AG09309 (cell line): Measurements from ENCODE around the gene FERMT1.

Experiments used
- DNase-seq: peaks from one replicate; pipeline ENCODE4 v3.0.0-alpha.2; 2010; ENCODE audit warnings: low read depth
- H3K4me3 ChIP-seq: 2 replicates; pipeline ENCODE4 v1.5.1; 2011; ENCODE audit warnings: mild to moderate bottlenecking, low read depth, low read length, moderate library complexity; ENCODE audit not compliant: control insufficient read depth
- TF ChIP-seq, protein P1 (sequence below): IDR thresholded peaks from 2 replicates; pipeline ENCODE4 v1.5.1; 2011; ENCODE audit warnings: mild to moderate bottlenecking, low read depth, low read length, inconsistent platforms; ENCODE audit not compliant: insufficient read depth, control insufficient read depth; ENCODE audit errors: missing control alignments

Gene FERMT1

GRCh38 chr20:6046432-6046831, 76.4 kb downstream of the FERMT1 start:
- no peak overlapping the region for H3K4me3 ChIP-seq
- no peak for DNase-seq
- TF ChIP-seq, protein P1, sequence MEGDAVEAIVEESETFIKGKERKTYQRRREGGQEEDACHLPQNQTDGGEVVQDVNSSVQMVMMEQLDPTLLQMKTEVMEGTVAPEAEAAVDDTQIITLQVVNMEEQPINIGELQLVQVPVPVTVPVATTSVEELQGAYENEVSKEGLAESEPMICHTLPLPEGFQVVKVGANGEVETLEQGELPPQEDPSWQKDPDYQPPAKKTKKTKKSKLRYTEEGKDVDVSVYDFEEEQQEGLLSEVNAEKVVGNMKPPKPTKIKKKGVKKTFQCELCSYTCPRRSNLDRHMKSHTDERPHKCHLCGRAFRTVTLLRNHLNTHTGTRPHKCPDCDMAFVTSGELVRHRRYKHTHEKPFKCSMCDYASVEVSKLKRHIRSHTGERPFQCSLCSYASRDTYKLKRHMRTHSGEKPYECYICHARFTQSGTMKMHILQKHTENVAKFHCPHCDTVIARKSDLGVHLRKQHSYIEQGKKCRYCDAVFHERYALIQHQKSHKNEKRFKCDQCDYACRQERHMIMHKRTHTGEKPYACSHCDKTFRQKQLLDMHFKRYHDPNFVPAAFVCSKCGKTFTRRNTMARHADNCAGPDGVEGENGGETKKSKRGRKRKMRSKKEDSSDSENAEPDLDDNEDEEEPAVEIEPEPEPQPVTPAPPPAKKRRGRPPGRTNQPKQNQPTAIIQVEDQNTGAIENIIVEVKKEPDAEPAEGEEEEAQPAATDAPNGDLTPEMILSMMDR = no peak

DNA sequence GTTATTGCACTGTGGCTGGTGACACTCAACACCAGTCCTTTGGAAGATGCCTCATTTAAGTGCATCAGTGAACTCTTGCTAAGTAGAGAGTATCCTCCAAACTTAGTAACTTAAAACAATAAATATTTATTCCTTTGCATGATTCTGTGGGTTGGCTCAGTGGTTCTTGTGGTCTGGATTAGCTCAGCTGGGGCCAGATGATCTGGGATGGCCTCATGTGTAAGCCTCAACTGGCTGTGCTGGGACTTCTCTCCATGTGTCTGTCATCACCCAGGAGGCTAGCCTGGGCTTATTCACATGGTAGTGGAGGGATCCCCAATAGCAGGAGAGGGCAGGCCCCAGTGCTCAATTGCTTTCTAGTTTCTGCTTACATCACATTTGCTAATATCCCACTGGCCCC, 77.3 kb downstream of the FERMT1 start:
- no peak for DNase-seq
- TF ChIP-seq, protein P1 = no peak
- H3K4me3 ChIP-seq = no peak overlapping the region

GRCh38 chr20:6044115-6044514, 78.7 kb downstream of the FERMT1 start:
- no peak for DNase-seq
- TF ChIP-seq, protein P1 = no peak
- H3K4me3 ChIP-seq = no peak overlapping the region

DNA sequence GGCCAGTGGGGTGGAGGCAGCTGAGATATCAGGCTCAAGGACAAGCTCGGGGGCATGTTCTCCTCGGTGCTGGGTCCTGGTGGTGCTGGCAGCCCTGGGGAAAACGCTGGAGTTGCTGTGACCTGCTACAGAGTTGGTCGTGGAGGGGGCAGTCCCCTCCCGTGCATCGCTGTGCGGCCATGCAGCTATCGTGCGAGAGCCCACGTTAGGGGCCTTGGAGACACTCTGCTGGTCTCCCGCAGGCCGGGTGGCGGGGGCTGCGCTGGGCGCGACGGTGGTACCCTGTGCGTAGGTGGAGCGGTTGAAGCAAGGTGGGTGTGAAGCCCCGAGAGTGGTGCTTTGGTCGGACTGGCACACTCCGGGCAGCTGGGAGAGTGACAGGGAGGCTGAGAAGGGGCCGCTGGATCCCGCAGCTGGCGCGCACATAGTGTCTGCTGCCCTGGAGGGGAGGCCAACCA, 81.0 kb downstream of the FERMT1 start:
- DNase-seq = no peak
- TF ChIP-seq, protein P1 = no peak
- no peak overlapping the region for H3K4me3 ChIP-seq

GRCh38 chr20:6040958-6041807, 81.6 kb downstream of the FERMT1 start:
- TF ChIP-seq, protein P1 = no peak
- no peak for DNase-seq
- H3K4me3 ChIP-seq = no peak overlapping the region

DNA sequence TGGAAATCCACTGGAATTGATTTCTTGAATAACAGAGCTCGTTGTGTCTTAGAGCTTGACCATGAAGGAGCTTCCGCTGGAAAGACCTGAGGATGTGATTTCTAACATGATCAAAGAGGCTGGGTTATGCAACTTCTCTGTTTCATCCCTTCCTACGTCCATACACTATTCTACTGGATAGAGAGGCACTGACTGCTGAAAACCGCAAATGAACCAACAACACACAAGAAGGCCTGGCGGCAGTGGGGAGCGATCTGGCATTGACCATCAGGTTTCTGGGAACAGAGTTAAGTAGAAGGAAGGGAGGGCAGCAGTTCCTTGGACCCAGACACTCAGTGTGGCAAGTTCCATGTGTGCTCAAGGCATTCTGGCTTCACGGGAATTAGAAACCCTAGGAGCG, 82.3 kb downstream of the FERMT1 start:
- no peak for DNase-seq
- TF ChIP-seq, protein P1 = no peak
- no peak overlapping the region for H3K4me3 ChIP-seq
